SK-N-SH (cell line): ENCODE measurements around the gene PRR11. TPM values are rescaled to one million over a fixed set of nuclear protein-coding genes. Genes with fewer than 3 reads are reported as not detected.

Experiments used
- CTCF ChIA-PET: fragments of 300-600, 350-600 bp; formaldehyde crosslinking; extraction: SDS; loops from one replicate; lab custom pipeline; 2021; lab: Yijun Ruan, JAX
- POLR2A ChIA-PET: fragments of 350-600 bp; sonication (Branson Sonifier 250); formaldehyde crosslinking; extraction: SDS; loops from one replicate; lab custom pipeline; 2020; ENCODE audit warnings: antibody characterized with exemption, inconsistent platforms; lab: Yijun Ruan, JAX
- DNase-seq: peaks from one replicate; pipeline ENCODE4 v3.0.0; 2012
- H2AFZ ChIP-seq: fragments of 200-600 bp; sonication (generic); 2 replicates; pipeline ENCODE4 v1.8.1; 2016; ENCODE audit warnings: antibody characterized with exemption, mild to moderate bottlenecking, low read depth
- H3F3A ChIP-seq: fragments of 200-600 bp; sonication (generic); replicated peaks from 2 replicates; pipeline ENCODE3; 2016; ENCODE audit warnings: antibody characterized with exemption, mild to moderate bottlenecking; ENCODE audit not compliant: insufficient read depth
- H3K27ac ChIP-seq, 2 experiments: fragments of 200-500 bp in 1 of 2; fragments of 200-600 bp in 1 of 2; sonication (Bioruptor generic) in 1 of 2; sonication (generic), shearing (Covaris generic) in 1 of 2; 2 replicates each; pipeline versions ENCODE4 v1.5.1 to v1.6.1; 2014 to 2016; ENCODE audit warnings: low read depth in 2 of 2, inconsistent platforms in 1 of 2, low read length in 1 of 2, mild to moderate bottlenecking in 1 of 2, mixed read lengths in 1 of 2
- H3K27me3 ChIP-seq: fragments of 200-600 bp; sonication (generic), shearing (Covaris generic); 2 replicates; pipeline ENCODE4 v1.6.1; 2016; ENCODE audit warnings: mixed run types; ENCODE audit not compliant: insufficient read depth
- H3K36me3 ChIP-seq, 2 experiments: fragments of 200-500 bp in 1 of 2; fragments of 200-600 bp in 1 of 2; sonication (Bioruptor generic) in 1 of 2; sonication (generic) in 1 of 2; replicated peaks in 1 of 2; 2 replicates each; pipeline versions ENCODE3 to v1.5.1; 2014 to 2016; ENCODE audit warnings: low read length in 1 of 2, mild to moderate bottlenecking in 1 of 2; ENCODE audit not compliant: insufficient read depth in 2 of 2, control insufficient read depth in 1 of 2
- H3K4me1 ChIP-seq, 2 experiments: fragments of 200-500 bp in 1 of 2; fragments of 200-600 bp in 1 of 2; sonication (Bioruptor generic) in 1 of 2; sonication (generic), shearing (Covaris generic) in 1 of 2; 2 replicates each; pipeline versions ENCODE4 v1.5.1 to v1.6.1; 2014 to 2016; ENCODE audit warnings: low read depth in 1 of 2, low read length in 1 of 2, mixed run types in 1 of 2; ENCODE audit not compliant: insufficient read depth in 2 of 2, control insufficient read depth in 1 of 2
- H3K4me2 ChIP-seq: fragments of 200-600 bp; sonication (generic), shearing (Covaris generic); 2 replicates; pipeline ENCODE4 v1.6.1; 2017; ENCODE audit warnings: mixed run types
- H3K4me3 ChIP-seq, 2 experiments: fragments of 200-500 bp in 1 of 2; fragments of 200-600 bp in 1 of 2; sonication (Bioruptor generic) in 1 of 2; sonication (generic), shearing (Covaris generic) in 1 of 2; 2 replicates each; pipeline versions ENCODE4 v1.5.1 to v1.8.1; 2014 to 2016; ENCODE audit warnings: low read depth in 2 of 2, inconsistent platforms in 1 of 2, low read length in 1 of 2, mild to moderate bottlenecking in 1 of 2, mixed read lengths in 1 of 2, moderate library complexity in 1 of 2
- H3K79me2 ChIP-seq: fragments of 200-600 bp; sonication (generic); 2 replicates; pipeline ENCODE4 v1.8.1; 2017; ENCODE audit warnings: mild to moderate bottlenecking; ENCODE audit not compliant: insufficient read depth
- H3K9ac ChIP-seq: fragments of 200-600 bp; sonication (generic); 2 replicates; pipeline ENCODE4 v1.6.1; 2017; ENCODE audit warnings: mixed run types
- H3K9me2 ChIP-seq: fragments of 200-600 bp; sonication (generic); 2 replicates; pipeline ENCODE4 v1.6.1; 2017; ENCODE audit warnings: mixed run types
- H3K9me3 ChIP-seq: fragments of 200-600 bp; sonication (generic); 2 replicates; pipeline ENCODE4 v1.6.1; 2017; ENCODE audit warnings: mixed run types, mild to moderate bottlenecking, moderate library complexity
- H4K20me1 ChIP-seq: fragments of 200-600 bp; sonication (generic); 2 replicates; pipeline ENCODE4 v1.6.1; 2017; ENCODE audit warnings: mild to moderate bottlenecking, mixed run types; ENCODE audit not compliant: insufficient read depth
- CHD2 ChIP-seq: fragments of 150-350 bp; IDR thresholded peaks from 2 replicates; pipeline ENCODE4 v1.6.1; 2018; ENCODE audit warnings: low read length; ENCODE audit not compliant: partially characterized antibody
- ELF1 ChIP-seq: IDR thresholded peaks from 2 replicates; pipeline ENCODE4 v1.4.0; 2012
- FOSL2 ChIP-seq: IDR thresholded peaks from 2 replicates; pipeline ENCODE4 v1.4.0; 2012; ENCODE audit warnings: low read depth, mild to moderate bottlenecking, moderate library complexity, borderline replicate concordance
- FOXJ3 ChIP-seq: sonication (generic); formaldehyde crosslinking; IDR thresholded peaks from 2 replicates; pipeline ENCODE4 v1.5.1; 2020; ENCODE audit warnings: mild to moderate bottlenecking, missing genetic modification reagents
- GABPA ChIP-seq: IDR thresholded peaks from 2 replicates; pipeline ENCODE4 v1.4.0; 2012; ENCODE audit warnings: low read depth, mild to moderate bottlenecking
- IRF3 ChIP-seq: fragments of 150-350 bp; IDR thresholded peaks from 2 replicates; pipeline ENCODE4 v1.6.1; 2016; ENCODE audit warnings: mild to moderate bottlenecking, low read depth, low read length
- JUND ChIP-seq: IDR thresholded peaks from 2 replicates; pipeline ENCODE4 v1.4.0; 2012
- MAX ChIP-seq: IDR thresholded peaks from 2 replicates; pipeline ENCODE4 v1.4.0; 2012; ENCODE audit warnings: low read depth
- MEF2A ChIP-seq: IDR thresholded peaks from 2 replicates; pipeline ENCODE4 v1.4.0; 2012; ENCODE audit warnings: low read depth, borderline replicate concordance
- NRF1 ChIP-seq: IDR thresholded peaks from 2 replicates; pipeline ENCODE4 v1.6.1; 2012; ENCODE audit warnings: low read depth, mild to moderate bottlenecking, low read length
- RAD21 ChIP-seq: IDR thresholded peaks from 2 replicates; pipeline ENCODE4 v1.6.1; 2012; ENCODE audit warnings: mild to moderate bottlenecking, low read length
- RXRA ChIP-seq: IDR thresholded peaks from 2 replicates; pipeline ENCODE4 v1.4.0; 2012; ENCODE audit warnings: low read depth, mild to moderate bottlenecking, borderline replicate concordance
- SIN3A ChIP-seq: IDR thresholded peaks from 2 replicates; pipeline ENCODE4 v1.6.1; 2012; ENCODE audit warnings: low read depth, mild to moderate bottlenecking, low read length, moderate library complexity, borderline replicate concordance
- TAF1 ChIP-seq: IDR thresholded peaks from 2 replicates; pipeline ENCODE4 v1.6.1; 2012; ENCODE audit warnings: low read depth, mild to moderate bottlenecking, low read length, moderate library complexity, borderline replicate concordance
- USF2 ChIP-seq: fragments of 150-350 bp; IDR thresholded peaks from 2 replicates; pipeline ENCODE4 v1.6.1; 2017; ENCODE audit warnings: antibody characterized with exemption, low read length, low read depth, borderline replicate concordance
- WGBS: methylation state at CpG from one replicate; pipeline ENCODE4 v1.1.6; 2017; ENCODE audit warnings: low lambda C conversion rate; 5-methylcytosine and 5-hydroxymethylcytosine counted together
- polyA plus RNA-seq, 3 experiments: library from polyadenylated mRNA; depleted of rRNA; stranded (reverse); fragments of >200 nt; gene quantifications; 2 replicates each; pipeline ENCODE4 v1.2.3, GENCODE V29; 2012
- TF ChIP-seq, protein P1 (sequence below): IDR thresholded peaks from 2 replicates; pipeline ENCODE4; 2012
- TF ChIP-seq, protein P2 (sequence below): IDR thresholded peaks from 2 replicates; pipeline ENCODE4 v1.4.0; 2012; ENCODE audit warnings: low read depth, borderline replicate concordance

The PRR11 gene
- polyA plus RNA-seq, 1 of the 3 experiments (the other 2 are of a cell fraction) = 25.8 TPM

- H3K9me3 ChIP-seq = no peaks in the 10 kb centered on the region
- peak overlapping the region; percentile 11; the same call in 1 of the 2 replicates for H3K9ac ChIP-seq
- peaks cover 19% of the 10 kb centered on the region for H3F3A ChIP-seq
- H3K27ac ChIP-seq = peak overlapping the region in 1 of 2 experiments; percentile 67; a peak in 2 of 4 replicates
- no peaks in the 10 kb centered on the region for H3K79me2 ChIP-seq
- ChIA-PET CTCF (interaction anchor here (0.7 to 2.6 kb wide), 12 partner anchors 9 to 234 kb away, joined by 3 to 26 read pairs (median 4); partner anchors contain the start of genes PRR11, SKA2 and SMG8), POLR2A (interaction anchor here (0.9 to 1.3 kb wide), 2 partner anchors 10 to 22 kb away, joined by 3 to 15 read pairs; partner anchors contain the start of gene SMG8)
- 44% methylated on average over 7 of the region's 7 CpGs for WGBS
- H3K36me3 ChIP-seq = peaks cover 2% of the 10 kb centered on the region in 2 experiments
- H2AFZ ChIP-seq = peak overlapping the region; percentile 100
- H4K20me1 ChIP-seq = no peaks in the 10 kb centered on the region
- H3K4me1 ChIP-seq = no peaks in the 10 kb centered on the region; a peak in 1 of 4 replicates
- no peak for DNase-seq
- H3K4me3 ChIP-seq = peak overlapping the region; percentile 72 to 92
- no peak for TF ChIP-seq GABPA
- no peak for TF ChIP-seq USF2
- TF ChIP-seq MEF2A = no peak
- TF ChIP-seq SIN3A = no peak
- TF ChIP-seq, protein P1, sequence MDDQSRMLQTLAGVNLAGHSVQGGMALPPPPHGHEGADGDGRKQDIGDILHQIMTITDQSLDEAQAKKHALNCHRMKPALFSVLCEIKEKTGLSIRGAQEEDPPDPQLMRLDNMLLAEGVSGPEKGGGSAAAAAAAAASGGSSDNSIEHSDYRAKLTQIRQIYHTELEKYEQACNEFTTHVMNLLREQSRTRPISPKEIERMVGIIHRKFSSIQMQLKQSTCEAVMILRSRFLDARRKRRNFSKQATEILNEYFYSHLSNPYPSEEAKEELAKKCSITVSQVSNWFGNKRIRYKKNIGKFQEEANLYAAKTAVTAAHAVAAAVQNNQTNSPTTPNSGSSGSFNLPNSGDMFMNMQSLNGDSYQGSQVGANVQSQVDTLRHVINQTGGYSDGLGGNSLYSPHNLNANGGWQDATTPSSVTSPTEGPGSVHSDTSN = no peak
- TF ChIP-seq FOXJ3 (CRISPR knock-in tag) = no peak
- no peak for TF ChIP-seq NRF1
- TF ChIP-seq IRF3 = no peak
- no peak for TF ChIP-seq CHD2
- TF ChIP-seq MAX = no peak
- TF ChIP-seq, protein P2, sequence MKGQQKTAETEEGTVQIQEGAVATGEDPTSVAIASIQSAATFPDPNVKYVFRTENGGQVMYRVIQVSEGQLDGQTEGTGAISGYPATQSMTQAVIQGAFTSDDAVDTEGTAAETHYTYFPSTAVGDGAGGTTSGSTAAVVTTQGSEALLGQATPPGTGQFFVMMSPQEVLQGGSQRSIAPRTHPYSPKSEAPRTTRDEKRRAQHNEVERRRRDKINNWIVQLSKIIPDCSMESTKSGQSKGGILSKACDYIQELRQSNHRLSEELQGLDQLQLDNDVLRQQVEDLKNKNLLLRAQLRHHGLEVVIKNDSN = no peak
- TF ChIP-seq RAD21 = no peak
- no peak for TF ChIP-seq ELF1
- TF ChIP-seq TAF1 = no peak
- TF ChIP-seq RXRA = no peak
- no peak for TF ChIP-seq JUND
- no peak for TF ChIP-seq FOSL2
- no peaks in the 10 kb centered on the region for H3K27me3 ChIP-seq
- no peaks in the 10 kb centered on the region for H3K9me2 ChIP-seq
- peak overlapping the region; percentile 98 for H3K4me2 ChIP-seq
Measured at GRCh38 chr17:59219992-59220327, 64.4 kb downstream of the PRR11 start.
